Measurements from ENCODE around the gene ACE2.

Gene ACE2

DNA sequence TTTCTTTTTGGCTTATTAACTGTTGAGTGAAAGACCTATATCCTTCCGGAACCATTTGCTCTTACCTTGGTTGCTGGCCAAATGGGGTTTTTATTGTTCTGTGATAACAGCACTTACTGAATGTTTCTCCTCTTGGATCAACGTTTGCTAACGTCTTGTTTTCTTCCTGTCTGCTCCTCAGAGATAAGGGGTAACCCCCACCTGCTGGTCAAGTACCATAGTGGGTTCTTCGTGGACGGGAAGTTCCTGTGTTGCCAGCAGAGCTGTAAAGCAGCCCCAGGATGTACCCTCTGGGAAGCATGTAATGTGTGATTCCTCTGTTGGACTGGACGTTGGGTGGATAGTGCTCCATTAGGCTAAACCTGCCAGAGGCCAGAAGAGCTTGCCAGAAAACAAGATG, 84.8 kb downstream of the ACE2 start:
- H3K79me2 ChIP-seq (ENCODE audit: insufficient read depth, low read depth), result no peaks in the 10 kb centered on the region
- H3K4me3 ChIP-seq (IDR thresholded peaks at IDR 0.05; ENCODE audit: insufficient read depth, low read depth, low read length), result no peak overlapping the region
- no peak overlapping the region for H3K4me2 ChIP-seq
- H3K4me1 ChIP-seq (ENCODE audit: low read depth, poor library complexity, severe bottlenecking), result no peaks in the 10 kb centered on the region
- H3K36me3 ChIP-seq (ENCODE audit: insufficient read depth), result no peaks in the 10 kb centered on the region
- no peak overlapping the region for H3K27ac ChIP-seq
- H2AFZ ChIP-seq (ENCODE audit: low read depth), result no peak overlapping the region
- H3K9ac ChIP-seq, result no peak overlapping the region
- TF ChIP-seq CTCF (conservative IDR thresholded peaks at IDR 0.05; ENCODE audit: low read depth, low read length), result no peak
- H4K20me1 ChIP-seq (ENCODE audit: insufficient read depth), result no peaks in the 10 kb centered on the region
- H3K27me3 ChIP-seq (ENCODE audit: insufficient read depth, low read depth), result no peaks in the 10 kb centered on the region

DNA sequence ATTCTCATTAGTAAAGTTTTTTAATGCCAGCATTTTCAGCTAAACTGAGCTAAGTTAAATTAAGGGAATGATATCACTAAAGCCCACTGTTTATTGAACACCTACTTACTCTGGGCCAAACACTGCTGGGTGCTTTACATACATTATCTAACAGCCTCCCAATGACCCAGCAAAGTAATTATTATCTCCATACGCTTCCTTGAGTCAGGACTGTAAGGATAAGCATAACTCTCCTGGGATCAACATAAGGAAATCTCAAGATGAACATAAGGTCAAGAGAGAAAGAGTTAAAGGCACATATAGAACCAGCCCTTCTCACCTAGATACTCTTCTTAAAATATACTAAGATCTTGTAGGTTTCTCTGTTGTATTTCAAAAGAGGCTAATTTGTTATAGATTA, 86.5 kb downstream of the ACE2 start:
- H4K20me1 ChIP-seq (ENCODE audit: insufficient read depth), result no peaks in the 10 kb centered on the region
- H2AFZ ChIP-seq (ENCODE audit: low read depth), result no peak overlapping the region
- no peak overlapping the region for H3K4me3 ChIP-seq (IDR thresholded peaks at IDR 0.05; ENCODE audit: insufficient read depth, low read depth, low read length)
- no peak overlapping the region for H3K27ac ChIP-seq
- TF ChIP-seq CTCF (conservative IDR thresholded peaks at IDR 0.05; ENCODE audit: low read depth, low read length), result no peak
- H3K27me3 ChIP-seq (ENCODE audit: insufficient read depth, low read depth), result no peaks in the 10 kb centered on the region
- H3K4me1 ChIP-seq (ENCODE audit: low read depth, poor library complexity, severe bottlenecking), result no peaks in the 10 kb centered on the region
- H3K79me2 ChIP-seq (ENCODE audit: insufficient read depth, low read depth), result no peaks in the 10 kb centered on the region
- no peak overlapping the region for H3K4me2 ChIP-seq
- no peaks in the 10 kb centered on the region for H3K36me3 ChIP-seq (ENCODE audit: insufficient read depth)
- H3K9ac ChIP-seq, result no peak overlapping the region

DNA sequence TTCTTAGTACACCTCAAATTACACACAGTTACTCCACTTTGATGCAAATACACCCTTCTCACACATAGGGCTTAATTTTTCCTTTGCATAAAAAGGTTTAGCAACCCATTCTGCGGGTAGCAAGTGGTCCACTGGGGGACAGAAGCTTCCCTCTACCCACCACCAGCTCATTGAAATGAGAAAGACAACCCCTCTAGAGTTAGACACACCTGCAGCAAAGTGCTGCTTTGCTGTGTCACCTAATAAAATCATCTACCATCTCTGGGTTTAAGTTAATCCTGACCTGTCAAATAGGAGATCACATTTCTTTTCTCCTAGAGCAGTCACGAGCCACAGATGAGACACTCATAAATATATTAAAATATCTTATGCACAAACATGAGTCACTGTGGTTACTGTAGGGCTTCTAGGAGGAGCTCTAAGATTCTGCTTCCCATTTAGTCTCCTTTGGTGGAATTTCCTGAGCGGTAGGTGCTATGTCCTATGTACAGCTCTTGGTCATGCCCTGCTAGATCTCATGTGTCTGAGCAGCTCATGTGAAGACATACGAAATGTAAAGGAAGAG, 88.3 kb downstream of the ACE2 start:
- TF ChIP-seq CTCF (conservative IDR thresholded peaks at IDR 0.05; ENCODE audit: low read depth, low read length), result no peak
- Histone ChIP-seq H3K9ac (no peak overlapping the region), H4K20me1 (ENCODE audit: insufficient read depth) (no peaks in the 10 kb centered on the region), H3K4me2 (no peak overlapping the region), H3K36me3 (ENCODE audit: insufficient read depth) (no peaks in the 10 kb centered on the region), H3K27me3 (ENCODE audit: insufficient read depth, low read depth) (no peaks in the 10 kb centered on the region), H2AFZ (ENCODE audit: low read depth) (no peak overlapping the region), H3K4me1 (ENCODE audit: low read depth, poor library complexity, severe bottlenecking) (no peaks in the 10 kb centered on the region), H3K4me3 (IDR thresholded peaks at IDR 0.05; ENCODE audit: insufficient read depth, low read depth, low read length) (no peak overlapping the region), H3K79me2 (ENCODE audit: insufficient read depth, low read depth) (no peaks in the 10 kb centered on the region), H3K27ac (no peak overlapping the region)

DNA sequence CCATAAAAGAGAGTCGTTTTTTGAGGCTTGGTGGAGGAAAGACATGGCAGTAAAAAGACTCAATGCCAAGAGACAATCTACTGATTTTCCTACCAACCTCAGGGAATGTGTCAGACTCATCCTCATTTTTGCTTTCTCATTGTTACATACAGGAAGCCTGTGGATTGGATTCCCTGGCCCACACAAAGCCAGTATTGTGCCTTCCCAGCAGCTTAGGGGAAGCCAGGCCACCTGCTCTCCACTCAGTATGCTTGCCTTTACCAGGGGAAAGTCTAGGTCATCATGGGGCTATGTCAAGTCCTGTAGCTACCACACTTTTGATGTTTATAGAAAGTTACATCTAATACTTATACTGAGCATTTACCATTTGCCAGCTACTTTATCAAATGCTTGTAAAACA, 89.2 kb downstream of the ACE2 start:
- Histone ChIP-seq H3K27ac (no peak overlapping the region), H3K9ac (no peak overlapping the region), H3K4me2 (no peak overlapping the region), H3K79me2 (ENCODE audit: insufficient read depth, low read depth) (no peaks in the 10 kb centered on the region), H3K4me3 (IDR thresholded peaks at IDR 0.05; ENCODE audit: insufficient read depth, low read depth, low read length) (no peak overlapping the region), H2AFZ (ENCODE audit: low read depth) (no peak overlapping the region), H3K27me3 (ENCODE audit: insufficient read depth, low read depth) (no peaks in the 10 kb centered on the region), H3K4me1 (ENCODE audit: low read depth, poor library complexity, severe bottlenecking) (no peaks in the 10 kb centered on the region), H4K20me1 (ENCODE audit: insufficient read depth) (no peaks in the 10 kb centered on the region), H3K36me3 (ENCODE audit: insufficient read depth) (no peaks in the 10 kb centered on the region)
- TF ChIP-seq CTCF (conservative IDR thresholded peaks at IDR 0.05; ENCODE audit: low read depth, low read length), result no peak
